Endothelial cell of umbilical vein (primary cell): ENCODE results near the gene ELAVL1.

Experiments
- FOS ChIP-seq: IDR thresholded peaks from 2 replicates; pipeline ENCODE4 v1.6.1; 2011; ENCODE audit warnings: mild to moderate bottlenecking, low read length, moderate library complexity, borderline replicate concordance; ENCODE audit not compliant: insufficient read depth
- POLR2A ChIP-seq: IDR thresholded peaks from 2 replicates; pipeline ENCODE4 v1.6.1; 2012; ENCODE audit warnings: low read depth, mild to moderate bottlenecking, control low read depth, low read length
- POLR2AphosphoS5 ChIP-seq: IDR thresholded peaks from 2 replicates; pipeline ENCODE4 v1.6.1; 2012; ENCODE audit warnings: low read depth, mild to moderate bottlenecking, control low read depth, low read length, moderate library complexity; ENCODE audit not compliant: insufficient read depth

DNA sequence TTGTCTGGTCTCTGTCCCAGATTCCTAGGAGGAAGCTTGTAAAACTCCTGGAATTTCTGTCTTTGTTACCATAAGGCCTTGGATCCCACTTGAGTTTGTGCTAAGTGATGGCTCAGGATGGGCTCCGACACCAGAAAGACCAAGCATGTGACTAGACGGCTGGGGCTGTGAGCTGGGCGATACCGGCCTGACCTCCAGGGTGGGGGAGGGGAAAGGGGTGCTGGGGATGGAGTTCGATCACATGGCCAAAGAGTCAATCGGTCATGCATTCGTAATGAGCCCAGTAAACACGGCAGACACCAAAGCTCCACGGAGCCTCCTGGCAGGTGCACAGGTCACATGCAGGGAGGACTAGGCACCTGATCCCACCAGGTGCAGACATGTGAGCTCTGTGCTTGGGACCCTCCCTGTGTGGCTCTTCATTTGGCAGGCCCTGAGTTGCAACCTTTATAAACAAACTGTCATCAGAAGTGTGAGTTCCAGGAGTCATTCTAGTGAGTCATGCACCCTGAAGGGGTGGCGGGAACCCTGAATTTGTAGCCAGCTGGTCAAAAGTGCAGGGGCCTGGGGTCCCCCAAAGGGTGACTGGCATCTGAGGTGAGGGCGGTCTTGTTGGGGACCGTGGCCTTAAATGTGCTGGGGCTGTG is 27.1 kb downstream of the ELAVL1 start:
- TF ChIP-seq POLR2AphosphoS5 (no peak), POLR2A (no peak), FOS (no peak)
